Heart left ventricle (tissue), 13 donors: ENCODE data around the gene YIF1A.
A peak's percentile ranks its signal among the peaks of the same experiment; 100 is the strongest.

ENCODE experiments used
- CTCF ChIP-seq, 12 donors: fragments of 200-600 bp; sonication (generic) in 4 of 12; IDR thresholded peaks; one replicate each; pipeline versions ENCODE4 v1.5.0 to v1.8.0; 2018 to 2022; ENCODE audit warnings: antibody characterized with exemption in 12 of 12, mild to moderate bottlenecking in 5 of 12
- POLR2A ChIP-seq, 2 donors: fragments of 450-650 bp; IDR thresholded peaks; one replicate each; pipeline ENCODE4 v1.6.1; 2017; ENCODE audit warnings: antibody characterized with exemption in 2 of 2, mild to moderate bottlenecking in 2 of 2, moderate library complexity in 2 of 2
- donor health status: ischemic (EF 13 %, LVEDD 7.1; RV severe dilation, severe dysfunction).
- donor health status: DM: no; HTN: yes; CAD: no.
- donor health status: DM: no; HTN: no; CAD: no.
- donor health status: ischemic (EF 25% LVEDD 6.9; RV normal size, moderate dysfunction).
- donor health status: ischemic (EF 25% LVEDD 5.7; RV mildly dilated, moderate dysfunction).
- donor health status: ischemic (EF 35%, LVEDD 5.7; RV mildly dilated, moderate dysfunction).
- donor health status: nonischemic (EF 11% LVEDD 7.7; RV severe dilation, severe dysfunction).
- donor health status: DM: yes; HTN: yes; CAD: no.
- donor health status: PGD.
- donor health status: ischemic (EF 29% LVEDD 5.4; RV normal size, mild dysfunction).
- donor health status: nonischemic (EF 23%, LVEDD 6.1; RV moderate dilation, normal function).

- TF ChIP-seq POLR2A (IDR thresholded peaks at IDR 0.05) (no peak), CTCF (IDR thresholded peaks at IDR 0.05) (peak in 2 of 12 donors; percentile 16)
Observed at GRCh38 chr11:66268952-66269905, 19.7 kb downstream of the YIF1A start.
